WTC11 (cell line): ENCODE data around the gene CAMTA1. TPM values are rescaled to one million over a fixed set of nuclear protein-coding genes. Genes with fewer than 3 reads are reported as not detected.

Source experiments
- ATAC-seq: fragments of 200-7000 bp; cut with Tn5 transposase; 2 replicates; pipeline ENCODE4 v1.10.0; 2021; ENCODE audit warnings: mild to moderate bottlenecking, moderate library complexity
- CTCF ChIA-PET: fragments of 300-600 bp; sonication (Branson Sonifier 250); formaldehyde crosslinking; loops from one replicate; lab custom pipeline; 2021; ENCODE audit warnings: antibody characterized with exemption; lab: Charles Lee
- POLR2A ChIA-PET: fragments of 350-600 bp; sonication (Branson Sonifier 250); formaldehyde crosslinking; loops from one replicate; lab custom pipeline; 2021; ENCODE audit warnings: antibody characterized with exemption; lab: Charles Lee
- DNase-seq: peaks from one replicate; pipeline ENCODE4 v3.0.0; 2021; ENCODE audit warnings: low spot score
- H3K27ac Mint-ChIP-seq: 2 replicates; pipeline ENCODE4 v1.8.0; 2021; ENCODE audit warnings: mixed read lengths
- H3K27me3 Mint-ChIP-seq: 2 replicates; pipeline ENCODE4 v1.8.0; 2021; ENCODE audit warnings: low read depth, mild to moderate bottlenecking, moderate library complexity, mixed read lengths
- H3K36me3 Mint-ChIP-seq: 2 replicates; pipeline ENCODE4 v1.8.0; 2021; ENCODE audit warnings: mixed read lengths
- H3K4me1 Mint-ChIP-seq: 2 replicates; pipeline ENCODE4 v1.8.0; 2022; ENCODE audit warnings: mixed read lengths
- H3K4me3 Mint-ChIP-seq: 2 replicates; pipeline ENCODE4 v1.8.0; 2021; ENCODE audit warnings: mild to moderate bottlenecking, moderate library complexity, mixed read lengths
- H3K9me3 Mint-ChIP-seq: 2 replicates; pipeline ENCODE4 v1.8.0; 2021; ENCODE audit warnings: mixed read lengths
- IRF2 ChIP-seq: sonication (generic); formaldehyde crosslinking; IDR thresholded peaks from 2 replicates; pipeline ENCODE4 v1.8.0; 2022; ENCODE audit warnings: low read depth, missing genetic modification reagents, borderline replicate concordance
- JAZF1 ChIP-seq: fragments of 250-450 bp; sonication (Bioruptor Pico); IDR thresholded peaks from 2 replicates; pipeline ENCODE4 v1.9.0; 2021; ENCODE audit warnings: moderate library complexity, mild to moderate bottlenecking, inconsistent platforms
- MXD4 ChIP-seq: fragments of 250-450 bp; sonication (Bioruptor Pico); IDR thresholded peaks from 2 replicates; pipeline ENCODE4 v1.8.0; 2021; ENCODE audit warnings: mild to moderate bottlenecking, moderate library complexity, borderline replicate concordance
- NR2C2 ChIP-seq: sonication (generic); formaldehyde crosslinking; IDR thresholded peaks from 2 replicates; pipeline ENCODE4 v1.8.0; 2022; ENCODE audit warnings: mild to moderate bottlenecking, missing genetic modification reagents
- PRRX2 ChIP-seq: fragments of 250-450 bp; sonication (Bioruptor Pico); IDR thresholded peaks from 2 replicates; pipeline ENCODE4 v1.8.0; 2021; ENCODE audit warnings: mild to moderate bottlenecking
- SMAD3 ChIP-seq: sonication (generic); formaldehyde crosslinking; IDR thresholded peaks from 2 replicates; pipeline ENCODE4 v1.8.0; 2022; ENCODE audit warnings: missing genetic modification reagents, mild to moderate bottlenecking, borderline replicate concordance
- ZNF121 ChIP-seq: sonication (generic); formaldehyde crosslinking; IDR thresholded peaks from 2 replicates; pipeline ENCODE4 v1.8.0; 2023; ENCODE audit warnings: missing genetic modification reagents
- ZNF317 ChIP-seq: sonication (generic); formaldehyde crosslinking; IDR thresholded peaks from 2 replicates; pipeline ENCODE4 v1.8.1; 2023; ENCODE audit warnings: low read depth, mild to moderate bottlenecking, moderate library complexity, missing genetic modification reagents, borderline replicate concordance
- ZNF423 ChIP-seq: fragments of 250-450 bp; sonication (Bioruptor Pico); IDR thresholded peaks from 2 replicates; pipeline ENCODE4 v2.1.2; 2022; ENCODE audit warnings: mild to moderate bottlenecking, moderate library complexity
- ZNF671 ChIP-seq: fragments of 250-450 bp; sonication (Bioruptor Pico); IDR thresholded peaks from 2 replicates; pipeline ENCODE4 v1.8.0; 2021; ENCODE audit warnings: mild to moderate bottlenecking
- total RNA-seq: library from RNA; stranded (reverse); gene quantifications from 3 replicates; pipeline ENCODE4 v1.2.3, GENCODE V29; 2021
- TF ChIP-seq, protein P1 (sequence below): fragments of 250-450 bp; sonication (Bioruptor Pico); IDR thresholded peaks from 2 replicates; pipeline ENCODE4 v1.9.0; 2021; ENCODE audit warnings: mild to moderate bottlenecking
- TF ChIP-seq, protein P2 (sequence below): fragments of 250-450 bp; sonication (Bioruptor Pico); conservative IDR thresholded peaks from 2 replicates; pipeline ENCODE4 v1.9.0; 2021; ENCODE audit warnings: mild to moderate bottlenecking
- TF ChIP-seq, protein P3 (sequence below): fragments of 250-450 bp; sonication (Bioruptor Pico); IDR thresholded peaks from 2 replicates; pipeline ENCODE4 v1.8.0; 2021; ENCODE audit warnings: mild to moderate bottlenecking
- TF ChIP-seq, protein P4 (sequence below): fragments of 250-450 bp; sonication (Bioruptor Pico); IDR thresholded peaks from 2 replicates; pipeline ENCODE4 v1.9.0; 2021; ENCODE audit warnings: mild to moderate bottlenecking
- TF ChIP-seq, protein P5 (sequence below): sonication (generic); formaldehyde crosslinking; IDR thresholded peaks from 2 replicates; pipeline ENCODE4 v1.8.1; 2023; ENCODE audit warnings: mild to moderate bottlenecking, missing genetic modification reagents, borderline replicate concordance

Gene CAMTA1
- total RNA-seq, 1 experiment from 2014 or later = 86.4 TPM

DNA sequence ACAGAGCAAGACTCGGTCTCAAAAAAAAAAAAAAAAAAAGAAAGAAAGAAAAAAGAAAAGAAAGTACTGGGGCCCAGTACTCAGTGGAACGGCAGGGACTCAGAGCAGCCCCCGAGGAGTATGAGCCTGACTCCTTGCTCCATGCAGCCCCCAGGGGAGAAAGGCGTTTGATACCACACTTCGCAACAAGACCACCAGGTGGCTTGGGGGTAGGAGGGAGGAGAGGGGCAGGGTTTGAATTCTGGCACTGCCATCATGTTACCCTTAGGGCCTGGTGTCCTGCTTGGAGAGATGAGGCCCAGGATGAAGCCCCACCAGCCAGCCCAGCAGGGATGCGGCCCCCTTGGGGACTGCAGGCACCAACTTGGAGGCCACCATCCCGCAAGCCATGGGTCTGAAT, 664.5 kb downstream of the CAMTA1 start:
- no peak overlapping the region for H3K27ac Mint-ChIP-seq
- no peaks in the 10 kb centered on the region for H3K9me3 Mint-ChIP-seq
- no peak overlapping the region for H3K4me3 Mint-ChIP-seq
- ATAC-seq (no peak), DNase-seq (no peak)
- TF ChIP-seq ZNF317 (CRISPR knock-in tag) (no peak), NR2C2 (CRISPR knock-in tag) (no peak), ZNF423 (CRISPR knock-in tag) (no peak), MXD4 (no peak), JAZF1 (CRISPR knock-in tag) (no peak), ZNF121 (CRISPR knock-in tag) (no peak), PRRX2 (CRISPR knock-in tag) (no peak), IRF2 (CRISPR knock-in tag) (no peak)
- TF ChIP-seq, protein P1, sequence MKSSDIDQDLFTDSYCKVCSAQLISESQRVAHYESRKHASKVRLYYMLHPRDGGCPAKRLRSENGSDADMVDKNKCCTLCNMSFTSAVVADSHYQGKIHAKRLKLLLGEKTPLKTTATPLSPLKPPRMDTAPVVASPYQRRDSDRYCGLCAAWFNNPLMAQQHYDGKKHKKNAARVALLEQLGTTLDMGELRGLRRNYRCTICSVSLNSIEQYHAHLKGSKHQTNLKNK (CRISPR knock-in tag) = no peak
- TF ChIP-seq, protein P2, sequence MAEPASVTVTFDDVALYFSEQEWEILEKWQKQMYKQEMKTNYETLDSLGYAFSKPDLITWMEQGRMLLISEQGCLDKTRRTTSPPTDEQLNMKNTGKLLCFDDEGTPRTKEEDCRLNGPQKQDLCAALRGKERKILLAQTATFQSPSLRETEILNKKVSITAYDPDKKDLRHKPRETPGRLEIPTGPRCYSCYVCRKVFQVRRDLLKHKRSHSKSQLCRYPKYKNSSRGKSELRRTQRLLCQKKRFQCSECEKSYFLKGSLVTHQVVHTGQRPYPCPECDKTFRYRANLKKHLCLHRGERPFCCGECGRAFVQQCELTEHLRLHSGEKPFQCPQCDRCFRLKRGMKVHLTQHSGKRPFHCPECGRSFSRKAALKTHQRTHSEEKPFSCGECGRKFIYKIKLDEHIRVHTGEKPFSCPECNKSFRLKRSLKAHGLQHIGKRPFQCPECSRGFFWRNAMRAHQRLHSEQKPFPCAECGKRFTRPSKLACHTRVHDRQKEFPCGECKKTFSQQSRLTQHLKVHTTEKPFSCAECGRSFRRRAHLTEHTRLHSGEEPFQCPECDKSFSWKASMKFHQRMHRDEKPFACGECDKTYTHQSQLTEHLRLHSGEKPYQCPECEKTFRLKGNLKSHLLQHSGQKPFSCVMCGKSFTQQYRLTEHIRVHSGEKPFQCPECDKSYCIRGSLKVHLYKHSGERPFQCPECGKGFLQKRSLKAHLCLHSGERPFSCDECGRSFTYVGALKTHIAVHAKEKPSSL (CRISPR knock-in tag) = no peak
- TF ChIP-seq, protein P3, sequence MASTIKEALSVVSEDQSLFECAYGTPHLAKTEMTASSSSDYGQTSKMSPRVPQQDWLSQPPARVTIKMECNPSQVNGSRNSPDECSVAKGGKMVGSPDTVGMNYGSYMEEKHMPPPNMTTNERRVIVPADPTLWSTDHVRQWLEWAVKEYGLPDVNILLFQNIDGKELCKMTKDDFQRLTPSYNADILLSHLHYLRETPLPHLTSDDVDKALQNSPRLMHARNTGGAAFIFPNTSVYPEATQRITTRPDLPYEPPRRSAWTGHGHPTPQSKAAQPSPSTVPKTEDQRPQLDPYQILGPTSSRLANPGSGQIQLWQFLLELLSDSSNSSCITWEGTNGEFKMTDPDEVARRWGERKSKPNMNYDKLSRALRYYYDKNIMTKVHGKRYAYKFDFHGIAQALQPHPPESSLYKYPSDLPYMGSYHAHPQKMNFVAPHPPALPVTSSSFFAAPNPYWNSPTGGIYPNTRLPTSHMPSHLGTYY (CRISPR knock-in tag) = no peak
- peaks cover 12% of the 10 kb centered on the region for H3K4me1 Mint-ChIP-seq
- H3K36me3 Mint-ChIP-seq = no peaks in the 10 kb centered on the region
- ChIA-PET CTCF (interaction anchor here (1.8 kb wide), 1 partner anchor 67 kb away, joined by 6 read pairs; no protein-coding TSS in a partner anchor), POLR2A (interaction anchor here (0.7 kb wide), 1 partner anchor 14 kb away, joined by 3 read pairs; no protein-coding TSS in a partner anchor)
- no peaks in the 10 kb centered on the region for H3K27me3 Mint-ChIP-seq

DNA sequence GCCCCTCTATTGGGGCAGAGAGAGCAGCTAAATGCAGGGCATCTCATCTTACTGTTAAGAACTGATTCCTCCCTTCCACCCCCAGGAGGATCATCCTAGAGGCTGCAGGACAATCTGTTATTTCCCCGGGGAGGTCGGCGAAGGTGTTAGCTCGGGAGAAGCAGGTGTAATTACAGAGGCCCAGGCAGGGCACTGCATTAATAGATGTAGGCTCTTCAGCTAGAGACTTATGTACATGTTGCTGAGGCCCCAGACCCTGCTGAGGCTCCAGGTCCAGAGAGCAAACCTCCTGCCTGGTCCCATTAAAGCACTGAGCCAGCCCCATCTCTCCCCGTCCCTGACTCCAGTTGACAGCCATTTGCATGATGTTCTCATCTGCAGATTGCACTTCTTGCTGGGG, 665.6 kb downstream of the CAMTA1 start:
- CTCF ChIA-PET = interaction anchor here (0.8 to 1.8 kb wide), 4 partner anchors 24 to 111 kb away, joined by 4 to 6 read pairs (median 4); no protein-coding TSS in a partner anchor

More for the DNA sequence above, 665.6 kb downstream of the CAMTA1 start:
- H3K27me3 Mint-ChIP-seq = no peaks in the 10 kb centered on the region
- no peaks in the 10 kb centered on the region for H3K9me3 Mint-ChIP-seq
- peaks cover 21% of the 10 kb centered on the region for H3K4me1 Mint-ChIP-seq
- no peak for ATAC-seq
- POLR2A ChIA-PET = no interaction called here
- TF ChIP-seq, protein P4, sequence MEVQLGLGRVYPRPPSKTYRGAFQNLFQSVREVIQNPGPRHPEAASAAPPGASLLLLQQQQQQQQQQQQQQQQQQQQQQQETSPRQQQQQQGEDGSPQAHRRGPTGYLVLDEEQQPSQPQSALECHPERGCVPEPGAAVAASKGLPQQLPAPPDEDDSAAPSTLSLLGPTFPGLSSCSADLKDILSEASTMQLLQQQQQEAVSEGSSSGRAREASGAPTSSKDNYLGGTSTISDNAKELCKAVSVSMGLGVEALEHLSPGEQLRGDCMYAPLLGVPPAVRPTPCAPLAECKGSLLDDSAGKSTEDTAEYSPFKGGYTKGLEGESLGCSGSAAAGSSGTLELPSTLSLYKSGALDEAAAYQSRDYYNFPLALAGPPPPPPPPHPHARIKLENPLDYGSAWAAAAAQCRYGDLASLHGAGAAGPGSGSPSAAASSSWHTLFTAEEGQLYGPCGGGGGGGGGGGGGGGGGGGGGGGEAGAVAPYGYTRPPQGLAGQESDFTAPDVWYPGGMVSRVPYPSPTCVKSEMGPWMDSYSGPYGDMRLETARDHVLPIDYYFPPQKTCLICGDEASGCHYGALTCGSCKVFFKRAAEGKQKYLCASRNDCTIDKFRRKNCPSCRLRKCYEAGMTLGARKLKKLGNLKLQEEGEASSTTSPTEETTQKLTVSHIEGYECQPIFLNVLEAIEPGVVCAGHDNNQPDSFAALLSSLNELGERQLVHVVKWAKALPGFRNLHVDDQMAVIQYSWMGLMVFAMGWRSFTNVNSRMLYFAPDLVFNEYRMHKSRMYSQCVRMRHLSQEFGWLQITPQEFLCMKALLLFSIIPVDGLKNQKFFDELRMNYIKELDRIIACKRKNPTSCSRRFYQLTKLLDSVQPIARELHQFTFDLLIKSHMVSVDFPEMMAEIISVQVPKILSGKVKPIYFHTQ (CRISPR knock-in tag) = no peak
- TF ChIP-seq SMAD3 (CRISPR knock-in tag) (no peak), ZNF671 (no peak)
- TF ChIP-seq, protein P5, sequence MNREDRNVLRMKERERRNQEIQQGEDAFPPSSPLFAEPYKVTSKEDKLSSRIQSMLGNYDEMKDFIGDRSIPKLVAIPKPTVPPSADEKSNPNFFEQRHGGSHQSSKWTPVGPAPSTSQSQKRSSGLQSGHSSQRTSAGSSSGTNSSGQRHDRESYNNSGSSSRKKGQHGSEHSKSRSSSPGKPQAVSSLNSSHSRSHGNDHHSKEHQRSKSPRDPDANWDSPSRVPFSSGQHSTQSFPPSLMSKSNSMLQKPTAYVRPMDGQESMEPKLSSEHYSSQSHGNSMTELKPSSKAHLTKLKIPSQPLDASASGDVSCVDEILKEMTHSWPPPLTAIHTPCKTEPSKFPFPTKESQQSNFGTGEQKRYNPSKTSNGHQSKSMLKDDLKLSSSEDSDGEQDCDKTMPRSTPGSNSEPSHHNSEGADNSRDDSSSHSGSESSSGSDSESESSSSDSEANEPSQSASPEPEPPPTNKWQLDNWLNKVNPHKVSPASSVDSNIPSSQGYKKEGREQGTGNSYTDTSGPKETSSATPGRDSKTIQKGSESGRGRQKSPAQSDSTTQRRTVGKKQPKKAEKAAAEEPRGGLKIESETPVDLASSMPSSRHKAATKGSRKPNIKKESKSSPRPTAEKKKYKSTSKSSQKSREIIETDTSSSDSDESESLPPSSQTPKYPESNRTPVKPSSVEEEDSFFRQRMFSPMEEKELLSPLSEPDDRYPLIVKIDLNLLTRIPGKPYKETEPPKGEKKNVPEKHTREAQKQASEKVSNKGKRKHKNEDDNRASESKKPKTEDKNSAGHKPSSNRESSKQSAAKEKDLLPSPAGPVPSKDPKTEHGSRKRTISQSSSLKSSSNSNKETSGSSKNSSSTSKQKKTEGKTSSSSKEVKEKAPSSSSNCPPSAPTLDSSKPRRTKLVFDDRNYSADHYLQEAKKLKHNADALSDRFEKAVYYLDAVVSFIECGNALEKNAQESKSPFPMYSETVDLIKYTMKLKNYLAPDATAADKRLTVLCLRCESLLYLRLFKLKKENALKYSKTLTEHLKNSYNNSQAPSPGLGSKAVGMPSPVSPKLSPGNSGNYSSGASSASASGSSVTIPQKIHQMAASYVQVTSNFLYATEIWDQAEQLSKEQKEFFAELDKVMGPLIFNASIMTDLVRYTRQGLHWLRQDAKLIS (CRISPR knock-in tag) = no peak
- TF ChIP-seq, all 79 proteins: peak for 0
- no peak for DNase-seq
- no peak overlapping the region for H3K27ac Mint-ChIP-seq
- no peak overlapping the region for H3K4me3 Mint-ChIP-seq
- no peaks in the 10 kb centered on the region for H3K36me3 Mint-ChIP-seq
